GM21576 (cell line): ENCODE results near the gene WBP1L.
"Not testable (repeated sequence)": the region's sequence is repeated elsewhere in the genome, so short reads cannot be mapped to it uniquely, and the experiment has no call there.

Experiments
- ATAC-seq: cut with Tn5 transposase; IDR thresholded peaks from one replicate; pipeline ENCODE4 v1.9.1; 2021; ENCODE audit warnings: mild to moderate bottlenecking, moderate library complexity; ENCODE audit not compliant: unreplicated experiment

Gene WBP1L

DNA sequence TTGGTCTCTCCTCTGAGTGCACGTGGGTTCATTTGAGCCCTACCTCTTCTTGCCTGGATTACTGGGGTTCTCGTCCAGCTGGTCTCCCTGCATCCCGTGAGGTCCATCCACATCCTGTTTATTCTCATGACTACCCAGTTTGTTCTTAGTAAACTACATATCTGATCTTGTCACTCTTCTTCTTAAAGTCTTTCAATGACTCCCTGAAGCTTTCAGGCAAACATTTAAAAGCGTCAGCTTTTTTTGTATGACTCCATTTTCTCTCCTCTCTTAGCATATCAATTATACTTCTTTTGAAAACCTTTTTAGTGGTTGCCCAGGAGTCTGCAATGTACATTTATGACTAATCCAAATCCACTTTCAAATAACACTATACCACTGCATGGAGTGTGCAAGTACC is 21.8 kb upstream of the WBP1L start:
- ATAC-seq, result no peak

DNA sequence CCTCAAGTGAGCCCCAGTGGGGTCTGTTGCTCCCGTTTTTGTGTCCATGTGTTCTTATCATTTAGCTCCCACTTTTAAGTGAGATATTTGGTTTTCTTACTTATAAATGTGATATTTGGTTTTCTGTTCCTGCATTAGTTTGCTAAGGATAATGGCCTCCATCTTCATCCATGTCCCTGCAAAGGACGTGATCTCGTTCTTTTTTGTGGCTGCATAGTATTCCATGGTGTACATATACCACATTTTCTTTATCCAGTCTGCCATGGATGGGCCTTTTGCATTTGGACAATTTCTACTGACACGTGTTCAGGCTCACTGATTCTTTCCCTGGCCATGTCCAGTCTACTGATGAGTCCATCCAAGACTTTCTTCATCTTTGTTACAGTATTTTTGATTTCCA is 19.8 kb upstream of the WBP1L start:
- ATAC-seq, result no peak

DNA sequence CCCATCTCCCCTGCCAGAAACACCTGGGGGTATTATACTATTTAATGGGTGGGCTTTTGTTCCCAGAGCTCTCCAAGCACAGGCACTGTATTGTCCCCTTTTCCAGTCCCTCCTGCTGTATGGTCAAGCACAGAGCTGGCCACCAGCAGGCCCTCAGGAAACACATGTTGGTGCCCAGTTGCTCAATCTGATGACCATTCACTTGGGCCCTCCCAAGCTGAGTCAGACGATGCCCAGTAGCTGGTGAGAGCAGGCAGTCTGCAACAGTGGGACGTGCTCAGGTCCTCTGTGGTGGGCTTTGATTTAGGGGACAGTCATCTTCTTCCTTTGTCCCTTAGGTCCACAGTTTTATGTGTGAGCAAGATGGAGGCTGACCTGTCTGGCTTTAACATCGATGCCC is 17.5 kb upstream of the WBP1L start:
- ATAC-seq, result no peak

DNA sequence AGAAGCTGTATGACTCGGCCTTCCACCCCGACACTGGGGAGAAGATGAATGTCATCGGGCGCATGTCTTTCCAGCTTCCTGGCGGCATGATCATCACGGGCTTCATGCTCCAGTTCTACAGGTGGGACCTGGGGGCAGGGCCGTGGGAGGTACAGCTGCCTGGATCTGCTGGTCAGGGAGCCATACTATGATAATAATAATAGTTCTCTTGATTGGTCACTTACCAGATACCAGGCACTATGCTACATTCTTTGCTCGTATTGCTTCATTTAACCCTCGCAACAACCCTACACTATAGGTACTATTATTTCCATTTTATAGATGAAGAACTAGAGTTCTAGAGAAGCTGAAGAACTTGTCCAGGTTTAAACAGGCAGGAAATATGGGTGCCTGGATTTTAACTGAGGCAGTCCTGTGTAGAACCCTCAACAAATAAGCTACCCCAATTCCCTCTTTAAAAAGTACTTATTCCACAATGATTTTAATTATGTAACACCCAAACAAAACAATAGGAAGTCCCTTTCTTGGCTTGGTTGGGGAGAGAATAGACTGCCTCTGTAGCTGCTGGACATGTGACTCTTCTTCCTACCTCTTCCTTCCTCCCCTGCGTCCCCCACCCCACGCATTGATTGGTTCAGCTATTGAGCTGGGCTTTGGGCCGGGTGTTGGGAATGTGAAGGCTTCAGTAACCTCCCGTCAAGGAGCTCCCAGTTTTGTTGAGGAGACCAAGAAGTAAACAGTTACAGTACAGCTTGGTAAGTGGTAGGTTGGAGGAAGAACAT is 16.5 kb upstream of the WBP1L start:
- ATAC-seq, result no peak

DNA sequence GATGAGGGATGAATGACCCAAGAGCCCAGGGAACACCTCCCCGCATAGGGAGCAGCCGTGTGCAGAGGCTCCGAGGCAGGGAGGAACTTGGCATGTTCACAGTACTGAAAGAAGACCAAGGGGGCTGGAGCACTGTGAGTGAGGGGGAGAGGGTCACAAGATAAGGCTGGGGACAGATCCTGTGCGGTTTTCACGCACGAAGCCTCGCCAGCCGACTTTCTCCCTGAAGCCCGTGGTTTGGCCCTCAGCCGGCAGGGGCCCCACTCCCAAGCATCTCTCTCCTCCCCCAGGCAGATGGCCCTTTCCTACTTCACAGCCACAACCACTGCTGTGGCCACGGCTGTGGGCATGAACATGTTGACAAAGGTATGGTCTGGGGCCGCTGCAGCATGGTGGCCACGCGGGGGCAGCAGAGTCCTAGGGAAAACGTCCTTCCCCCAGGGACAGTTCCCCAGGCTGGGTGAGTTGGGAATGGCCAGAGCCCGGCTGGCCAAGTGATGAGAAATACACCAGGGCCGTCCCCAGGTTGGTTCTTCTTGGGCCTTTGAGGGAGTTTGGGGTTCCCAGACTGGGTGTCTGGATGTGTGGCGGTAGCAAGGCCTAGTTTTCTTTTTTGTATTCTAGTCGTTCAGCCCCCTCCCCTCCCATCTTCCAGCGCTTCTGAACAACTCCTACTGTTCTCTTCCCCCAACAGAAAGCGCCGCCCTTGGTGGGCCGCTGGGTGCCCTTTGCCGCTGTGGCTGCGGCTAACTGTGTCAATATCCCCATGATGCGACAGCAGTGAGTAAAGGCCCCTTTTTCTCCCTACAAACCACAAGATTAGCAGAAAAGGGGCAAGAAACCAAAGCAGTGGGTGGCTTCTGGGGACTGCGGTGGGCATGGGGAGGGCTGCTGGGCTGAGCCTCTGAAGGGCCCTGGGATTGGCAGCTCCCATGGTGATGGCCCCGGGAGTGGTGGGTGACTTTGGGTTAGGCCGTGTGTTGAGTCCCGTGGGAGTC is 14.4 kb upstream of the WBP1L start:
- no peak for ATAC-seq

DNA sequence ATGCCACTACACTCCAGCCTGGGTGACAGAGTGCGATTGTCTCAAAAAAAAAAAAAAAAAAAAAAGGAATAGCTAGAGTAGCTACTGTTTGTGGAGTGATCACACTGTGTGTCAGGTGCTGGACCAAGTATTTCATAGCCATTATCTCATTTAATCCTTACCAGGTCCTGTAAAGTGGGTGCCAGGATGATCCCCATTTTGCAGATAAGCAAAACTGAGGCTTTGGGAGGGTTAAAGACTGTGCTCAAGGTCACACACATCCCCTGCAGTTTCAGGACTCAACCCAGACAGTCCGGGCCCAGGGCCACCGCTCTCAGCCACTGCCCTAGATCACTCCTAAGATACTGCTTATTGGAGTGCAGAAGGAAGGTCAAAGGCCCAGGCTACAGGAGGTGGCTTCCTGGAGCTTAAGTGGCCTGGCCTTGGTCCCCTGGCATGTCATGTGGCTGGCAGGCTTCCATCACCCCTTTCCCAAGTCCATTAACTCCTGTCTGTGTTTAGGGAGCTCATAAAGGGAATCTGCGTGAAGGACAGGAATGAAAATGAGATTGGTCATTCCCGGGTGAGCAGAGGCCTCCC is 12.4 kb upstream of the WBP1L start:
- no peak for ATAC-seq

DNA sequence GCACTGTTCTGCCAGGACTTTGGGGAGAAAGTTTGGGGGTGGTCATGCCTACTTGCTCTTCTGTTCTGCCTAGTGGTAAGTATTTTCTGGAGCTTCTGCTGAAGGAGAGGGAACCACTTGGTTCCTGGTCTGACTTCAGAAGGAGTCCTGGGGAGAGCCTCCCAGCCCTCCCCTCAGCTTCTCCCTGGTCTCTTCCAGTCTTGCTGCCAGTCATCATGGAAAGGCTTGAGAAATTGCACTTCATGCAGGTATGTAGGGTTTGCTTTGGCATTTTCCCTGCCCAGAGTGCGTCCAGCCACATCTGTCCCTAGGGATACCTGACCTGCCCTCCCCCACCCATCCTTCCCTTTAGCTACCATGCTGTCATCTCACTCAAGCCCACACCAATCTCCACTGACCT is 11.1 kb upstream of the WBP1L start:
- ATAC-seq, result no peak

DNA sequence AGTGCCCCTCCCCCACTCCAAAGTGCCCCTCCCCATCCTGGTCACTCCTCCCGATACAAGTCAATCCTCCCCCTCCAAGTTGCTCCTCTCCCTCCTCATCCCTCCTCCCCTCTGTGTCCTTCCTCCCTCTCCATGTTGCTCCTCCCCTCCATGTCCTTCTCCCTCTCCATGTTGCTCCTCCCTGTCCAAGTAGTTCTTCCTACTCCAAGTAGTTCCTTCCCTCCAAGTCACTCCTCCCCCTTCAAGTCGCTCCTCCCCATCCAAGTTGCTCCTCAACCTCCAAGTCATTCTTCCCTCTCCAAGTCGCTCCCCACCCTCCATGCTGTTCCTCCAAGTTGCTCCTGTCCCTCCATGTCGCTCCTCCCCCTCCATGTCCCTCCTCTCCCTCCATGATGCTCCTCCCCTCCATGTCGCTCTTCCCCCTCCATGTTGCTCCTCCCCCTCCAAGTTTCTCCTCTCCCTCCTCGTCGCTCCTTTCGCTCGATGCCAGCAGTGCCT is 8.6 kb upstream of the WBP1L start:
- no peak for ATAC-seq

DNA sequence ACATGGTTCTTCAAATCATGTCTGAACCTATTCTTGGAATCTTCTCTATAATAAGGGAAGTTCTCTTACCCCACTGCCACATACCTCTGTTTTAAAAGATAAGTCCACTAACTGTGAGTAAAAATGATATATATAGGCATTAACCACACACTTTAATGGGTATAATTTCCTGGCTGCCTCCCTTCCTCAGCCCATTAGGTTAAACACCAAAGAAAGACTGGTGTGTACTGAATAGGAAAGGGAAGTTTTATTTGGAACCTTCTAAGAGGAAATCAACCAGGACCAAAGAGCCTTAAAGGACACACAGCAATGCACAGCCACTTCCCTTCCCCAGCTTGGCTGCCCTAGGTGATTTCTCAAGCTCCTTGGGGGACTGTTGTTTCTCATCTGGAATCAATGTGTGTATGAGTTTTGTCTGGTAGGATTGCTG is 5.0 kb upstream of the WBP1L start:
- no peak for ATAC-seq

DNA sequence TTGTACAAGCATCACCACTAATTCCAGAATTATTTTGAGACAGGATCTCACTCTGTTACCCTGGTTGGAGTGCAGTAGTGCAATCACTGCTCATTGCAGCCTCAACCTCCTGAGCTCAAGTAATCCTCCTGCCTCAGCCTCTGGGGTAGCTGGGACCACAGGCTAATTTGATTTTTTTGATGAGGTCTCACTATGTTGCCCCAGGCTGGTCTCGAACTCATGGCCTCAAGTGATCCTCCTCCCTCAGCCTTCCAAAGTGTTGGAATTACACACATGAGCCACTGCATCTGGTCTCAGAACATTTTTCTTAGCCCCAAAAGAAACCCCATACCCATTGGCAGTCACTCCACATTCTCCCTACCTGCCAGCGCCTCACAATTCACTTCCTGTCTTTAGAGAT is 3.5 kb upstream of the WBP1L start:
- no peak for ATAC-seq

DNA sequence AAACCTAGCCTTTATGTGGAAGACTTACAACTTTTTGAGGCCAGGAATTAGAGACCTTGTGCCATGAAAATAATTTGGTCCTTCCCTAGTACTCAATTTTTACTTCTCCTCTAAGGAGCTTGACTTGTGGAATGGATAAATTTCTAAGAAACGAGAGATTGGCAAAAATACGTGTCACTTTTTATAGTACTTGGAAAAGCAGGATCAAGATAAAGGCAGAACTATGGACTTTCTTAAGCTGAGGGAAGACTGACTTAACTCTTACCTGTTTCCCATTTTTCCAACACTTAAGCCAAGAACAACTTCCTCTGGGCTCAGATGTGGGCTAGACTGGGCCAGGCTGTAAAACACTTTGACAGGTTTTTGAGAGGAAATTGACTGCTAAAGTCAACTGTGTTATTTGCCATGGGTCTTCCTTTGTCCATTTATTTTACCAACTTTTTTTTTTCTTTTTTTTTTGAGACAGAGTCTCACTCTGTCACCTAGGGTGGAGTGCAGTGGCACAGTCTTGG is 2.0 kb upstream of the WBP1L start:
- no peak for ATAC-seq

DNA sequence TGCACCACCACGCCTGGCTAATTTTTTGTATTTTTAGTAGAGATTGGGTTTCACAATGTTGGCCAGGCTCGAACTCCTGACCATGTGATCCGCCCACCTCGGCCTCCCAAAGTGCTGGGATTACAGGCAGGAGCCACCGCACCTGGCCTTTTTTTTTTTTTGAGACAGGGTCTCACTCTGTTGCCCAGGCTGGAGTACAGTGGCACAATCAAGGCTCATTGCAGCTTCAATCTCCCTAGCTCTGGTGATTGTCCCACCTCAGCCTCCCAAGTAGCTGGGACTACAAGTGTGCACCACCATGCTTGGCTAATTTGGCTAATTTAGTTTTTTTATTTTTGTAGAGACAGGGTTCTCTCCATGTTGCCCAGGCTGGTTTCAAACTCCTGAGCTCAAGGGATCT is 1.4 kb upstream of the WBP1L start:
- not testable (repeated sequence) for ATAC-seq

DNA sequence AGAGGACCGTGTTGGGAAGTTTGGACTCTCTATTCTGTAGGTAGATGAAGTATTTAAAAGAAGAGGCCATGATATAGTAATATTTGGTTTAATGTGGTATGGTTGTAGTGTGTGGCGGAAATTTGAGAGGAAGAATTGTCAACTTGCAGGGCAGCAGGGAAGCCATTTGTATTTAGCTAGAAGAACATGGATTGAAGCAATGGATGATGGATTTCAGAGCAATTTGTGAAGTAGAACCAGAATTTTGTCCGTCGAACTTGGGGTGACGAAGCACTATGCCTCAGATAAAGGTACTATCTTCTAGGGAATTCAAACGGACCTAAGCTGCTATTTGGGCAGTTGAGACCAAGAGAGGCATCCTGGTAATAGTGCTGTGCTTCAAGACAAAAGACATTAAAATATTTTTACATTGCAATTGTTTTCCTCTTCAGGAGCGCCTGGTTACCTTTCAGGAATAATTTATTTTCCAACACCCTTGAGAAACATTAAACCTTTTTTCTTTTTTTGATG is 615 bp upstream of the WBP1L start:
- no peak for ATAC-seq

DNA sequence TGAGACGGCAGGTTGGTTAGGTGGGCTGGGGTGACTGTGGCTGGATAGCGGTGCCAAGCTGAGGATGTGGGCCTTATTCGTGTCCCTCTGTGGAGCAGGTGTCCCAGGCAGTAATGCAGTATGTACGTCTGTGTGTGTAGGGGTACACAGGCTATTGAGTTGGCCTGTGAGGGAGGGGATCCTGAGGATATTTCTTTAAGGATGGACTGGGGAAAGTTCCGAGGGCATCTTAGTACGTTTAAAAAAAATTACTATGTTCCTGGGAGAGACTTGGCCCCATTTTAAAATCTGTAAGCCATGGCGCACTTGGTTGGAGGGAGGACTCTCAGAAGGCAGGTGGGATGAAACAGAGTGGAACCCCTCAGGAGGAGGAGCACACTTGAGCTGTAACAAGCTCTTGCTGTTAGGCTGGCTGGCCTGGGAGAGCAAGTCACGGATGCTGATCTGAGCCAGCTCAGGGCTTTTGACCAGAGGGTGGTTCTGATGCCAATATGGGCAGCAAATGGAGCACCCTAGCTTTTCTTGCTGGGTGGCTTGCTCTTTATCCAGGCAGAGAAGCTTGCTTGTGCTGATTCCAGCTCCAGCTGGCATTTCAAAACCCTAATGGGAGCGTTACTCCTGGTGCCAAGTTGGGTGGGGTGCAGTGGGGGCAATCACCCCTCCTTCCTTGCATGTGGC is 765 bp downstream of the WBP1L start:
- ATAC-seq, result no peak

DNA sequence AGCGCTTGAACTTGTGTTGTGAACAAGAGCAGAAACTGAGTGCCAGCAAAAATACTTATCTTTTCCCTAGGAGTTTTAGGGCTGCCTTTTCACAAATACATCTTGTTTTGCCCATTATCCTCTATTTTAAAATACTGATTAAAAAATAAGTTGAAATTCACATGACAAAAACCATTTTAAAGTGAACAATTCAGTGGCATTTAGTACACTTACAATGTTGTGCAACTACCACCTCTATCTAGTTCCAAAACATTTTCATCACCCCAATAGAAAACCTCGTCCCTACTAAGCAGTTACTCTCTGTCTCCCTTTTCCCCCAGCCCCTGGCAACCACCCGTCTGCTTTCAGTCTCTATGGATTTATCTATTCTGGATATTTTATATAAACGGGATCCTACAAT is 1.4 kb downstream of the WBP1L start:
- ATAC-seq, result no peak

DNA sequence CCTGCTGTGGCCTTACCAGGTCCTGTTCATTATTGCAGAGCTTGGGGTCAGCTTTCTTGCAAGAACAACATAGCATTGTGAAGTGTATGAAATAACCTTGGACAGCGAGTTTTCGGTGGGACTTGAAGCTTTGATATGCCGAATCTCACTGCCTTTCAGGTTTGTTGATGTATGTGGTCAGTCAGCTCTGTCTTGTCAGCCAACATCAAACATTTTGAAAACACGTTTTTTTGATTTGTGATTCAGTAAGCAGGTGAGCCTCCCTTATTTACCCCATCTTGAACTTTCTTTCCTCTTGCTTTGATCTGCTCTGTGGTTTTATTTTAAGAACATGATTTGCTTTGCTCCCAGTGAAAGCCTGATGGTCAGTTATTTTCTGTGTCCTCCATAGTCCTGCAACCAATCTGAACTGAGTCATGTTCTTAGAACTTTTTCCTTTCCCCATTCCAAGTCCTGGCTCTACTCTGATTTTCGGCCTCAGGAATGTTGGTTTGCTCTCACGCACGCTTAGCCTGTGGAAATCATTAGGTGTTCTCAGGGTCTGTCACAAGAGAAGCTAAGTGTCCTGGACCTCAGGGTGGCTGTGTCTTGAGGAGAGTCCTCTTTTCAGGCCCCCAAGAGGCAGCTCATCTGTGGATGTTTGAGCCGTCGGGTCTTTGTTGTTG is 8.7 kb downstream of the WBP1L start:
- ATAC-seq, result no peak

DNA sequence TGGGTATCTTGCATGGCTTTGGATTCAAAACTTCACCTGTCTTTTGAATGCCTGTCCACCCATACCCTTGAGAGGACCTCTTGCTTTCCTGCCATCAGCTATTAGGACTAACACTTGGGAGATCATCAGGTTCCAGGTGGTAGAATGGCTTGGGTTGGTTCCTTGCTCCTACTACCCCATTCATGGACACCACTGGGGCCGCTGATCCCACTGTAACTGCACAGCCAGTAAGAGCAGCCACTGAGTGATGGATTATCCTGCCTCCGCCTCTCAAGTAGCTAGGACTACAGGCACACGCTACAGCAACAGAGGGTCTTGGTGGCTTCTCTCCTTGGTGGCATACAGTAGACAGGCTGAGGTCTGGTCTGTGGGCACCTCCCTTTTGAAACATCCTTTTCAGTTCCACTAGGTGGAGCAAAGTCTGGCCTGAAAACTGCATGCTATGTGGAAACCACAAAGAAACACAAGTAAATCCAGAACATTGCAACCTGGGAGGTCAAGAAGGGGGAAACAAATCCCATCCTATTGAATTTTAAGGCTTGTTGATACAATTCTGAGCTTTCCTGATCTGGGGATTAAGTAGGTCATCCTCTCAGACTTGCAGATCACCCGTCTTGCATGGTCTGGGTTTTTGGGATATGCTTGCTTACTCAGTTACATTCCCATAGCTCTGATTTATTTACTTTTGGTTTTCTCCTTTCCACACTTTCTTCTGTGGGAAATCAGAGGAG is 9.4 kb downstream of the WBP1L start:
- ATAC-seq, result no peak

DNA sequence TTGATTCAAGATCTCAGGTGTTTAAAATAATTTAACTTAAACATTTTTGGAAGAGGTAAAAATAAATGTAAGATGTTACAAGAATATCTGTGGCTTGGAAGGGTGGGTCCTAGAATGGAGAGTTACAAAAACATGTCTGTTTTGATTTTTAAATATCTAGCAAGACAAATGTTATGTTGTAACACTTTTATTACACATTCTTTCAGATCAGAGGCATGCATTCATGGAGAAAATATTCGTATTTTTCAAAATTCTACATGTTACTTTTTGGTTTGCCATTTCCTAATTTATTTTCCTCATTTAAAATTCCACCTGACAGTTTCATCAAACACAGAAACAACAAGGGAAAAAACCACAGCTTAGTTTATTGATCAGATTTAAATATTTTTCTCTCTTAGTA is 10.0 kb downstream of the WBP1L start:
- ATAC-seq, result no peak

DNA sequence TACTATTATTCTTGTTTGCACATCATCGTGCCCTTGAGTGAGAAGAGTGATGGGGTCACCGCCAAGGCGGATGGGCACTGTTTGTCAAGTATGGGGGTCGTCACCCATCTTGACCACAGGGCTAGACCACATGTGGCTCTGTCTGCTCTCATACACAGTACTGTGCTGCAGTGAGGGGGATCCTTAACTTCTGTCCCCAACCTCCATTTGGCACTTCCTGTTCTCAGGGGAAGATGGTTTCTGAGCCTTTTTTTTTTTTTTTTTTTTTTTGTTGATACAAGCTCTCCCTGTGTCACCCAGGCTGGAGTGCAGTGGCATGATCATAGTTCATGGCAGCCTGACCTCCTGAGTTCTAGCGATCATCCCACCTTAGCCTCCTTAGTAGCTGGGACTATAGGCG is 13.6 kb downstream of the WBP1L start:
- no peak for ATAC-seq
